Pulmonary artery endothelial cell (primary cell): ENCODE data around the gene SLC25A21. TPM values are rescaled to one million over a fixed set of nuclear protein-coding genes. Genes with fewer than 3 reads are reported as not detected.

Source experiments
- DNase-seq: peaks from one replicate; pipeline ENCODE4 v3.0.0-alpha.2; 2011; ENCODE audit warnings: low read depth, low spot score
- total RNA-seq: library from RNA; depleted of rRNA; stranded (reverse); fragments of >200 nt; gene quantifications from 2 replicates; pipeline ENCODE4 v1.2.3, GENCODE V29; 2014

The SLC25A21 gene
- total RNA-seq, 1 donor from 2014 or later, result 2.2 TPM

- no peak for DNase-seq
Observed at GRCh38 chr14:36665887-36666415, 506.5 kb downstream of the SLC25A21 start.

GRCh38 chr14:36664322-36665193 lies 507.8 kb downstream of the SLC25A21 start:
- DNase-seq, result no peak

GRCh38 chr14:36663404-36664321 lies 508.7 kb downstream of the SLC25A21 start:
- DNase-seq, result no peak

DNA sequence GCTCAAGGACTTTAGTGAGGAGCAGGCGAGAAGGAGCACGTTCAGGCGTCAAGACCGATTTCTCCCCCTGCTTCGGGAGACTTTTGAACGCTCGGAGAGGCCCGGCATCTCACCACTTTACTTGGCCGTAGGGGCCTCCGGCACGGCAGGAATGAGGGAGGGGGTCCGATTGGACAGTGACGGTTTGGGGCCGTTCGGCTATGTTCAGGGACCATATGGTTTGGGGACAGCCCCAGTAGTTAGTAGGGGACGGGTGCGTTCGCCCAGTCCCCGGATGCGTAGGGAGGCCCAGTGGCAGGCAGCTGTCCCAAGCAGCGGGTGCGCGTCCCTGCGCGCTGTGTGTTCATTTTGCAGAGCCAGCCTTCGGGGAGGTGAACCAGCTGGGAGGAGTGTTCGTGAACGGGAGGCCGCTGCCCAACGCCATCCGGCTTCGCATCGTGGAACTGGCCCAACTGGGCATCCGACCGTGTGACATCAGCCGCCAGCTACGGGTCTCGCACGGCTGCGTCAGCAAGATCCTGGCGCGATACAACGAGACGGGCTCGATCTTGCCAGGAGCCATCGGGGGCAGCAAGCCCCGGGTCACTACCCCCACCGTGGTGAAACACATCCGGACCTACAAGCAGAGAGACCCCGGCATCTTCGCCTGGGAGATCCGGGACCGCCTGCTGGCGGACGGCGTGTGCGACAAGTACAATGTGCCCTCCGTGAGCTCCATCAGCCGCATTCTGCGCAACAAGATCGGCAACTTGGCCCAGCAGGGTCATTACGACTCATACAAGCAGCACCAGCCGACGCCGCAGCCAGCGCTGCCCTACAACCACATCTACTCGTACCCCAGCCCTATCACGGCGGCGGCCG lies 509.6 kb downstream of the SLC25A21 start:
- DNase-seq, result no peak

DNA sequence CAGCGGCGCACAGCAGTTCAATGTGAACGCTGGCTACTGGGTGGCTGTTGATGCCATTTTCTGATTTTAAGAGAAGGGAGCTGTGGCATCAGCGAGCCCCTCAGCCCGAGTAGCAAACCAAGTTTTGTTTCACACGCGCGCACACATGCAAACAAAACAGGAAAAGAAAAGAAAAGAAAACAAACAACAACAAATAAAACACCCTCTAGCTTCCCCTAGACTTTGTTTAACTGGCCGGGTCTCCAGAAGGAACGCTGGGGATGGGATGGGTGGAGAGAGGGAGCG lies 510.2 kb downstream of the SLC25A21 start:
- DNase-seq, result no peak

- DNase-seq, result no peak
Observed at GRCh38 chr14:36661506-36662257, 510.7 kb downstream of the SLC25A21 start, which contains the start of gene PAX9. Gene PAX9 (plus strand): TSS chr14:36661860. CDS start chr14:36662090, 230 bp downstream.

DNA sequence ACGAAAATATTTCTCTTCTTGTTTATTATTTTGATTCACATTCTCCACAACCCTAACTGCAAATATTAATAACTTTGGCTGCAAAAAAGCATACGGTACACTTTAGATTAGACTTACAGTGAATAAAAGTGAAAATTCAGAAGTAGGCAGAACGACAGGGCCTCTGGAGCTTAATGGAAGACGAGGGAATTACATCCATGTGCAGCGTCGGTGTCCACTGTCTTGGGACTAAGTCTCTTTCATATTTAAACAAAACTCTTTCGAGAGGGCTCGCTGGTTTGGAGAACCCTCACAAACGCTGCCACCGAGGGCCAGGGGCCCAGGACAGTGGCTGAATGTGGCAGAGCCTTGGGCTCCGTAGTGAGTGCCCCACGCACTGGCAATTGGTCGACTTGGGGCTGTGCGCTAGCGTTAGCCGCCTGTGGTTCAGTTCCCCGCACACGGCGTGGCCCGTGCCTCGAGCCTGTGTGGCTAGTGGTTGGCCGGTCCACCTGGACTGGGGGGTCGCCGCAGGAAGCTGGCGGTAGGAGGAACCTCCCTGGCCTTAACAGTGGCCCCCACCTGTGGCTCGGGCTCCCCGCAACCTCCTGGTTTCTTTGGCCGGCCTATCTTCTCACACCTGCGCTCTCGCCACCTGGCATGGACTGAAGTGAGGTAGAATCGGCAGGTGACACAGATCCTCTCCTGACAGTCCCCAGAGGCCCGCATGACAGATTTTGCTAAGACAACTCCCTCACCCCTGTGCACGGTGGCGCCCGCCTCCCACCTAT lies 511.5 kb downstream of the SLC25A21 start:
- no peak for DNase-seq

GRCh38 chr14:36659822-36660735 lies 512.3 kb downstream of the SLC25A21 start:
- no peak for DNase-seq

DNA sequence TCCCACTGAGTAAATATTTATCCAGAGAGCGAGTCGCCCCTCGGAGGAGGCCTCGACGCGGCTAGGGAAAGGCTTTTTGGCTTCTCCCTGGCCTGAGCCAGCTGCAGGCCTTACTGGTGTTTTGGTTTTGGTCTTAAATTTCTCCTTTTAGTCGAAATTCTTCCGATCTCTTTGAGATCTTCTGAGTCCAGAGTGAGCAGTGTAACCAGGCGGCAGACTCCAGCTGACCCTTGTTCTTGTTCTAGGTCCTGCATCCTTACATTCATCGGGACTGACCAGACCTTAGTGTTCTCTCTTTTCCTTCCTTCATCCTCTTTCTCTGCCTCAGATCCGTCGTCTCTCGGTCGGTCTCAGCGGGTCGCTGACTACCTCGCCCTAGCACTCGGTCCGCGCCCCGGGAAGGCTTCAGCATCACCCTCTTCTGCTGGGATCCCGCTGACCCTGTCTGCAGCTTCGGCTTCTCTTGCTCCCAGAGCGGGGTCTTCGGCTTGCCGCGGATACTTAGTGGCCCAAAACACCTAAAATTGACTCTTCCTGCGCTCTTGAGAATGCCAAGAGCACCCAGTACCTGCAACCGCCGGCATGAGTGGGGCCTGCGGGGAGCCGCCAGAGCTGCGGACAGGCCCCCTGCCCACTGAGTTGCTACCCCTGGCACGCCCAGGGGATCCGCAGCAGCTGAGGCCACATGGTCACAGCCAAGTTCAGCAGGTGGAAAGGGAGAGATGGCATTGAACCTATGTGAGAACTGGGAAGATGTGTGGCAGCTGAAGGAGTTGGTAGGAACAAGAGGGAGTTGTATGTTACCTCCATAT lies 513.2 kb downstream of the SLC25A21 start:
- no peak for DNase-seq

DNA sequence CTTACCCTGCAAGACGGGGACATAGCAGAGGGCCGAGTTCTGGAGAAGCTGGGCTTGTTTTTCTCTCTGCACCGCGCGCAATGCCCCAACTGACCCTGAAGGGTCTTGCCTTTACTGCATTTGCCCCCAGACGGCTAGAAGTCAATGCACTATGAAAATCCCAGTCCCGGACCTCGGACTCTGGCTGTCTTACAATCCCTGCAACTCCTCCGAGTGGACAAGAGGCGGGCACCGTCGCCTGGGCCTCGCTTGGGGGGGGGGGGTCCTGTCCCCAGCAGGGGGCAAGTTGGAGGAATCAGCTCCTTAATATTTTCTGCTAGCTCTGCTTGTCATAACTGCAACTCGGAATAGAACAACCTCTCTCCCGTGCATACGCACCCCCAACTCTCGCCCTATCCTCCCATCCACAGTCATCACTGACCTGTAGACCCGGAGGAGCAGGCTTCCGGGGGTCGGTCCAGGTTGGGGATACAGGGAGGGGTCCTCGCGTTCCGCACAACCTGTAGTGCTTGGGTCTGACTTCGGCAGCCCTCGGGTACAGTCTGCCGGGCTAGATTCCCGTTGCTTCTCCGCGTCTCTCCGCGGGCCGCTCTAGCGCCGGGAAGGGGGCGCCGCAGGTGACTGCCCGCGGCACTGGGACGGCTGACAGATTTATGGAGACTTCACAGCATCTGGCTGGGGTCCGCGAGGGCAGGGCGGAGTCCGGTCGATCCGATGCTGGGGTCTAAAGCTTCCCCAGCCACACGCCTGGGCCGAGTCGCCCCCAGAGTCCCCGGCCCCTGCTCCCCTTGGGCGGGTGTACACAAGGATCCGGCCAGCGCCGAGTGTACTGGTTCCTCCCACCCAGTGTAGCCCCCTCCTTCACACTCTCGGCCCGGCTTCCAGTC lies 514.0 kb downstream of the SLC25A21 start:
- no peak for DNase-seq

DNA sequence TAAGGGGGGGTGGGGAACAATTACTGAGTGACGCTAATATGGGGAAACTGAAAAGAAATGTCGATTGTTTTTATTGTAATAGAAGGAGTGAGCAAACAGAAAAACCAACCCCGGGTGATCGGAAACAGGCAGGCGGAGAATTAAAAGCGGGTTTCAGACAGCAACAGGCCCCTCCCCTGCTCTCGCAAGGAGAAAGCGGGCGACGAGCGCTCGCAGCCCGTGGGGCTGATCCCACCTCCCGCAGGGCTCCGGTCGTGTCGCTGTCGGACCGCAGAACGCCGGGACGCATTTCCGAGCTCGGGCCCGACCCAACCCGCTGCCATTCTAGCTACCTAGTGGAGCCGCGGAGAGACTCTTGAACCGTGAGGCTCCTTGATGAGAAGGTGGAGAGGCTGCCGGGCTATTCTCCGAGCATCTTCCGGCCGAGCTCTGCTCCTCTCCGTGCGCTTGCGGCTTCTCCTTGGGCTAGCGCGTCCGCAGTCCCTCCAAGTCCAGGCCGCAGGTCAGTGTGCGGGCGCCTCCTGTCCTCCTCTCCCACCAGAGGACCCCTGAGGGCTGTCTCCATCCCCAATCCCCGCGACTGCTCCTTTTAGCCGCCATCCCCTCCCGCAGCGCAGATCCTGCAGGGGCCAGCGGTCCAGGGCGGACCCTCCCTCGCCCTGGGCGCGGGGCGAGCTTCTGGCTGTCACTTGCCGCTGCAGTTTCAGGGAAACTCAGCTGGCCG lies 514.8 kb downstream of the SLC25A21 start:
- no peak for DNase-seq

GRCh38 chr14:36656687-36657398 lies 515.6 kb downstream of the SLC25A21 start:
- DNase-seq, result no peak

GRCh38 chr14:36655963-36656686 lies 516.3 kb downstream of the SLC25A21 start:
- no peak for DNase-seq

GRCh38 chr14:36655571-36655962 lies 516.8 kb downstream of the SLC25A21 start:
- DNase-seq, result no peak
